NCI-H2107 treated with DMSO at 0.1 percent for 48 hours (cell line): ENCODE measurements around the gene KIF4A.

Experiments used
- DNase-seq: peaks from one replicate; lab custom pipeline; 2025; ENCODE audit not compliant: unreplicated experiment; lab: John Stamatoyannopoulos, UW

Gene KIF4A

GRCh38 chrX:70468709-70469108 is 178.8 kb downstream of the KIF4A start:
- no peak for DNase-seq
